GM12878 (cell line): ENCODE measurements around the gene MFSD11. TPM values are rescaled to one million over a fixed set of nuclear protein-coding genes. Genes with fewer than 3 reads are reported as not detected.

Experiments used
- ATAC-seq: fragments of 200-7000 bp; cut with Tn5 transposase; 3 replicates; pipeline ENCODE4 v1.9.1; 2020; ENCODE audit warnings: mild to moderate bottlenecking, moderate library complexity
- BruUV-seq: library from RNA; stranded (reverse); fragments of 400-500 nt; replicated peaks from 2 replicates; lab custom pipeline; 2021; lab: Mats Ljungman, UMichigan
- CTCF ChIA-PET: fragments of 300-600 bp; sonication (Branson Sonifier 250); formaldehyde crosslinking; extraction: SDS; loops from one replicate; lab custom pipeline; 2021; ENCODE audit warnings: inconsistent platforms; lab: Yijun Ruan, JAX
- POLR2A ChIA-PET: fragments of 350-600 bp; formaldehyde crosslinking; extraction: SDS; loops from one replicate; lab custom pipeline; 2021; ENCODE audit warnings: inconsistent platforms; lab: Charles Lee
- RAD21 ChIA-PET: fragments of 300-600 bp; sonication (Branson Sonifier 250); formaldehyde crosslinking; loops from one replicate; lab custom pipeline; 2023; ENCODE audit warnings: antibody characterized with exemption; ENCODE audit not compliant: unreplicated experiment; lab: Charles Lee
- SMC1A ChIA-PET: fragments of 300-600 bp; sonication (Branson Sonifier 250); formaldehyde crosslinking; loops from one replicate; lab custom pipeline; 2023; ENCODE audit not compliant: unreplicated experiment, uncharacterized antibody; lab: Charles Lee
- DNase-seq: peaks from one replicate; pipeline ENCODE4 v3.0.0-alpha.2; 2011; ENCODE audit warnings: low read depth, low spot score
- FAIRE-seq: peaks from 3 replicates; lab custom pipeline; 2011; peaks lifted over from hg19 to GRCh38; lab: Jason Lieb, UNC
- H2AFZ ChIP-seq: 2 replicates; pipeline ENCODE4 v1.6.0; 2011; ENCODE audit warnings: low read depth, low read length, control low read depth; ENCODE audit not compliant: control insufficient read depth
- H3K27ac ChIP-seq: 2 replicates; pipeline ENCODE4 v1.5.1; 2011; ENCODE audit warnings: control low read depth; ENCODE audit not compliant: control insufficient read depth, insufficient read depth
- H3K27me3 ChIP-seq, 2 experiments: replicated peaks in 1 of 2; 2 replicates each; pipeline versions ENCODE4 v1.6.0 to v1.6.1; 2011; ENCODE audit warnings: low read length in 1 of 2; ENCODE audit not compliant: control insufficient read depth in 2 of 2, insufficient read depth in 2 of 2
- H3K36me3 ChIP-seq, 2 experiments: 2 replicates each; pipeline ENCODE4 v1.5.1; 2011; ENCODE audit warnings: low read length in 1 of 2; ENCODE audit not compliant: control insufficient read depth in 2 of 2, insufficient read depth in 2 of 2
- H3K4me1 ChIP-seq: 2 replicates; pipeline ENCODE4 v1.6.1; 2011; ENCODE audit warnings: mild to moderate bottlenecking, low read length, moderate library complexity, mixed read lengths; ENCODE audit not compliant: control insufficient read depth, insufficient read depth
- H3K4me2 ChIP-seq: 2 replicates; pipeline ENCODE4 v1.6.0; 2011; ENCODE audit warnings: control low read depth; ENCODE audit not compliant: control insufficient read depth, insufficient read depth
- H3K4me3 ChIP-seq: fragments of 200-600 bp; sonication (generic); 2 replicates; pipeline ENCODE4 v1.5.1; 2016
- H3K79me2 ChIP-seq: 2 replicates; pipeline ENCODE4 v1.6.0; 2011; ENCODE audit warnings: low read length; ENCODE audit not compliant: control insufficient read depth, insufficient read depth
- H3K9ac ChIP-seq: 2 replicates; pipeline ENCODE4 v1.8.0; 2011; ENCODE audit warnings: low read length, control low read depth, mixed read lengths; ENCODE audit not compliant: control insufficient read depth, insufficient read depth
- H3K9me3 ChIP-seq: replicated peaks from 3 replicates; pipeline ENCODE4 v1.5.1; 2011; ENCODE audit warnings: mild to moderate bottlenecking, low read length; ENCODE audit not compliant: control insufficient read depth, insufficient read depth
- H4K20me1 ChIP-seq: 2 replicates; pipeline ENCODE4 v1.6.0; 2011; ENCODE audit not compliant: control insufficient read depth, insufficient read depth
- ELK1 ChIP-seq: IDR thresholded peaks from 2 replicates; pipeline ENCODE4 v1.6.1; 2012; ENCODE audit warnings: low read depth, low read length, improper control_type of control experiment
- WGBS: methylation state at CpG from one replicate; pipeline ENCODE4 v1.1.6; 2016; ENCODE audit warnings: low lambda C conversion rate; ENCODE audit not compliant: insufficient replicate concordance, insufficient coverage; ENCODE audit errors: missing lambda C conversion rate; 5-methylcytosine and 5-hydroxymethylcytosine counted together
- in situ Hi-C: fragments of 300-500 bp; cut with MboI; formaldehyde crosslinking; loops from 9 replicates; pipeline ENCODE4 v1.14.3; 2018; ENCODE audit warnings: mixed read lengths
- intact Hi-C: fragments of 100-400 bp; cut with micrococcal nuclease; formaldehyde crosslinking; loops from one replicate; pipeline ENCODE4 v1.14.2; 2022; ENCODE audit not compliant: unreplicated experiment
- polyA plus RNA-seq, 11 experiments: library from polyadenylated mRNA; depleted of rRNA in 4 of 11; unstranded in 6 of 11; stranded (reverse) in 5 of 11; fragments of >200 nt; fragmentation: Nextera tagmentation in 4 of 11; fragmentation: Illumina TruSeq in 1 of 11; extraction: Ambion mirVana in 4 of 11; extraction: Trizol in 1 of 11; gene quantifications; 1 replicate in 1 of 11; 2 replicates in 10 of 11; pipeline versions ENCODE4 v1.2.1 to v1.2.3, GENCODE V29; 2011 to 2016; ENCODE audit warnings: inconsistent platforms in 2 of 11, missing spikeins in 2 of 11, low read depth in 1 of 11
- total RNA-seq, 4 experiments: library from RNA; depleted of rRNA in 3 of 4; stranded (reverse); fragments of >200 nt in 3 of 4; fragmentation: Illumina TruSeq in 1 of 4; extraction: Trizol in 1 of 4; gene quantifications; 2 replicates each; pipeline versions ENCODE4 v1.2.1 to v1.2.3, GENCODE V29; 2013 to 2021
- TF ChIP-seq, protein P1 (sequence below): fragments of 450-650 bp; IDR thresholded peaks from 2 replicates; pipeline ENCODE4 v1.6.1; 2017; ENCODE audit warnings: antibody characterized with exemption, mild to moderate bottlenecking, moderate library complexity
- TF ChIP-seq, protein P2 (sequence below): fragments of 450-650 bp; IDR thresholded peaks from 2 replicates; pipeline ENCODE4 v1.6.1; 2016; ENCODE audit warnings: mild to moderate bottlenecking

The MFSD11 gene
- total and polyA plus RNA-seq, 10 of the 15 experiments (the other 5 are each of a cell fraction or from before 2014, with no cell fraction given): 11.0 to 19.4 (median 15.5) TPM

DNA sequence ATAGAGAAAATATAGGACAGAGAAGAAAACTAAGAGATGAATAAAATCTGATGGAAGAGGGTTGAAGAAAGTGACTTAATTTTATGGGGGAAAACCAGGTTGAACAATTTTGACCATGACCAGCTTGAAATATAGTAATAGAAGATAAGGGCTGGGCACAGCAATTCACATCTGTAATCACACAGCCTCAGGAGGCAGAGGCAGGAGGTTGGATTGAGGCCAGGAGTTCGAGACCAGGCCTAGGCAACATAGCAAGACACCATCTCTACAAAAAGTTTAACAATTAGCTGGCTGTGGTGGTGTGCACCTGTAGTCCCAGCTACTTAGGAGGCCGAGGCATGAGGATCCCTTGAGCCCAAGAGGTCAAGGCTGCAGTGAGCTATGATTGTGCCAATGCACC is 35.8 kb upstream of the MFSD11 start (continued):
- TF ChIP-seq, protein P1, sequence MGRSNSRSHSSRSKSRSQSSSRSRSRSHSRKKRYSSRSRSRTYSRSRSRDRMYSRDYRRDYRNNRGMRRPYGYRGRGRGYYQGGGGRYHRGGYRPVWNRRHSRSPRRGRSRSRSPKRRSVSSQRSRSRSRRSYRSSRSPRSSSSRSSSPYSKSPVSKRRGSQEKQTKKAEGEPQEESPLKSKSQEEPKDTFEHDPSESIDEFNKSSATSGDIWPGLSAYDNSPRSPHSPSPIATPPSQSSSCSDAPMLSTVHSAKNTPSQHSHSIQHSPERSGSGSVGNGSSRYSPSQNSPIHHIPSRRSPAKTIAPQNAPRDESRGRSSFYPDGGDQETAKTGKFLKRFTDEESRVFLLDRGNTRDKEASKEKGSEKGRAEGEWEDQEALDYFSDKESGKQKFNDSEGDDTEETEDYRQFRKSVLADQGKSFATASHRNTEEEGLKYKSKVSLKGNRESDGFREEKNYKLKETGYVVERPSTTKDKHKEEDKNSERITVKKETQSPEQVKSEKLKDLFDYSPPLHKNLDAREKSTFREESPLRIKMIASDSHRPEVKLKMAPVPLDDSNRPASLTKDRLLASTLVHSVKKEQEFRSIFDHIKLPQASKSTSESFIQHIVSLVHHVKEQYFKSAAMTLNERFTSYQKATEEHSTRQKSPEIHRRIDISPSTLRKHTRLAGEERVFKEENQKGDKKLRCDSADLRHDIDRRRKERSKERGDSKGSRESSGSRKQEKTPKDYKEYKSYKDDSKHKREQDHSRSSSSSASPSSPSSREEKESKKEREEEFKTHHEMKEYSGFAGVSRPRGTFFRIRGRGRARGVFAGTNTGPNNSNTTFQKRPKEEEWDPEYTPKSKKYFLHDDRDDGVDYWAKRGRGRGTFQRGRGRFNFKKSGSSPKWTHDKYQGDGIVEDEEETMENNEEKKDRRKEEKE: no peak

GRCh38 chr17:76702941-76703637 is 34.8 kb upstream of the MFSD11 start:
- Histone ChIP-seq H3K4me3 (no peak overlapping the region), H3K27me3 (no peaks in the 10 kb centered on the region; a peak in 1 of 4 replicates), H2AFZ (no peak overlapping the region), H3K4me2 (no peak overlapping the region), H3K36me3 (no peaks in the 10 kb centered on the region), H4K20me1 (no peaks in the 10 kb centered on the region), H3K9ac (no peak overlapping the region), H3K4me1 (no peaks in the 10 kb centered on the region), H3K79me2 (no peaks in the 10 kb centered on the region), H3K27ac (no peak overlapping the region), H3K9me3 (no peaks in the 10 kb centered on the region)
- in situ Hi-C loops (no loop called here), intact Hi-C loops (no loop called here)
- FAIRE-seq (no peak), DNase-seq (no peak), ATAC-seq (no peak)
- no TSS peak for BruUV-seq
- RAD21 ChIA-PET: no interaction called here
- SMC1A ChIA-PET: no interaction called here
- CTCF ChIA-PET: interaction anchor here (0.7 to 1.8 kb wide), 3 partner anchors 9 to 21 kb away, joined by 3 to 8 read pairs (median 5); no protein-coding TSS in a partner anchor
- no peak for TF ChIP-seq ELK1
- TF ChIP-seq, protein P2, sequence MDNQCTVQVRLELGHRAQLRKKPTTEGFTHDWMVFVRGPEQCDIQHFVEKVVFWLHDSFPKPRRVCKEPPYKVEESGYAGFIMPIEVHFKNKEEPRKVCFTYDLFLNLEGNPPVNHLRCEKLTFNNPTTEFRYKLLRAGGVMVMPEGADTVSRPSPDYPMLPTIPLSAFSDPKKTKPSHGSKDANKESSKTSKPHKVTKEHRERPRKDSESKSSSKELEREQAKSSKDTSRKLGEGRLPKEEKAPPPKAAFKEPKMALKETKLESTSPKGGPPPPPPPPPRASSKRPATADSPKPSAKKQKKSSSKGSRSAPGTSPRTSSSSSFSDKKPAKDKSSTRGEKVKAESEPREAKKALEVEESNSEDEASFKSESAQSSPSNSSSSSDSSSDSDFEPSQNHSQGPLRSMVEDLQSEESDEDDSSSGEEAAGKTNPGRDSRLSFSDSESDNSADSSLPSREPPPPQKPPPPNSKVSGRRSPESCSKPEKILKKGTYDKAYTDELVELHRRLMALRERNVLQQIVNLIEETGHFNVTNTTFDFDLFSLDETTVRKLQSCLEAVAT: no peak
- POLR2A ChIA-PET: interaction anchor here (0.6 kb wide), 1 partner anchor 9 kb away, joined by 3 read pairs; no protein-coding TSS in a partner anchor
- WGBS: 63% methylated on average over 10 of the region's 10 CpGs
